Endothelial cell of umbilical vein (primary cell): Measurements from ENCODE around the gene ORC2. TPM values are rescaled to one million over a fixed set of nuclear protein-coding genes. Genes with fewer than 3 reads are reported as not detected.

Source experiments
- BruUV-seq: library from RNA; stranded (reverse); fragments of 400-500 nt; replicated peaks from 2 replicates; lab custom pipeline; 2021; lab: Mats Ljungman, UMichigan
- CTCF ChIA-PET: fragments of 300-600, 350-600 bp; sonication (Branson Sonifier 250); formaldehyde crosslinking; loops from one replicate; lab custom pipeline; 2021; ENCODE audit warnings: antibody characterized with exemption, inconsistent platforms; lab: Charles Lee
- POLR2A ChIA-PET: fragments of 300-600, 350-600 bp; sonication (Branson Sonifier 250); formaldehyde crosslinking; loops from one replicate; lab custom pipeline; 2021; ENCODE audit warnings: antibody characterized with exemption, inconsistent platforms; lab: Charles Lee
- DNase-seq: peaks from one replicate; pipeline ENCODE4 v3.0.0-alpha.2; 2011; ENCODE audit warnings: low read depth, low spot score
- FAIRE-seq: peaks from 2 replicates; lab custom pipeline; 2011; peaks lifted over from hg19 to GRCh38; lab: Jason Lieb, UNC
- H2AFZ ChIP-seq: 2 replicates; pipeline ENCODE4 v1.6.0; 2012; ENCODE audit warnings: low read depth, low read length, control low read depth, inconsistent platforms
- H3K27ac ChIP-seq: 2 replicates; pipeline ENCODE4 v1.5.1; 2011; ENCODE audit warnings: low read depth, mild to moderate bottlenecking, control low read depth, low read length, moderate library complexity; ENCODE audit not compliant: insufficient read depth
- H3K27me3 ChIP-seq, 2 experiments: 2 replicates each; pipeline versions ENCODE4 v1.6.0 to v1.6.1; 2011; ENCODE audit warnings: low read length in 2 of 2, mixed read lengths in 1 of 2; ENCODE audit not compliant: control insufficient read depth in 2 of 2, insufficient read depth in 2 of 2
- H3K36me3 ChIP-seq, 2 experiments: 2 replicates in 1 of 2; 3 replicates in 1 of 2; pipeline ENCODE4 v1.5.1; 2011; ENCODE audit warnings: low read length in 2 of 2, mild to moderate bottlenecking in 1 of 2, moderate library complexity in 1 of 2; ENCODE audit not compliant: control insufficient read depth in 2 of 2, insufficient read depth in 2 of 2; ENCODE audit errors: extremely low read depth in 1 of 2
- H3K4me1 ChIP-seq: 3 replicates; pipeline ENCODE4 v1.5.1; 2011; ENCODE audit warnings: mild to moderate bottlenecking, low read length; ENCODE audit not compliant: control insufficient read depth, insufficient read depth; ENCODE audit errors: extremely low read depth
- H3K4me2 ChIP-seq: 2 replicates; pipeline ENCODE4 v1.6.1; 2011; ENCODE audit warnings: low read length, control low read depth, mixed read lengths; ENCODE audit not compliant: insufficient read depth
- H3K4me3 ChIP-seq, 3 experiments: fragments of 200-600 bp in 1 of 3; sonication (generic), shearing (Covaris generic) in 1 of 3; replicated peaks in 1 of 3; 2 replicates each; pipeline ENCODE4 v1.5.1; 2011 to 2016; ENCODE audit warnings: control low read depth in 3 of 3, low read length in 3 of 3, mild to moderate bottlenecking in 2 of 3, inconsistent platforms in 1 of 3, low read depth in 1 of 3, moderate library complexity in 1 of 3; ENCODE audit not compliant: insufficient read depth in 1 of 3
- H3K79me2 ChIP-seq: 2 replicates; pipeline ENCODE4 v1.6.0; 2012; ENCODE audit warnings: low read length, inconsistent platforms; ENCODE audit not compliant: control insufficient read depth, insufficient read depth
- H3K9ac ChIP-seq: replicated peaks from 2 replicates; pipeline ENCODE3; 2011; ENCODE audit warnings: low read length, control low read depth; ENCODE audit not compliant: insufficient read depth; ENCODE audit errors: extremely low read depth
- H3K9me1 ChIP-seq: replicated peaks from 3 replicates; pipeline ENCODE4 v1.6.0; 2011; ENCODE audit warnings: mild to moderate bottlenecking, low read length; ENCODE audit not compliant: control insufficient read depth, insufficient read depth; ENCODE audit errors: extremely low read depth
- H3K9me3 ChIP-seq: replicated peaks from 2 replicates; pipeline ENCODE4 v1.5.1; 2012; ENCODE audit warnings: low read length, inconsistent platforms; ENCODE audit not compliant: control insufficient read depth, insufficient read depth
- H4K20me1 ChIP-seq: replicated peaks from 2 replicates; pipeline ENCODE3; 2011; ENCODE audit warnings: mild to moderate bottlenecking, low read length; ENCODE audit not compliant: control insufficient read depth, insufficient read depth; ENCODE audit errors: extremely low read depth
- EZH2 ChIP-seq: IDR thresholded peaks from 2 replicates; pipeline ENCODE4 v1.6.1; 2012; ENCODE audit warnings: borderline replicate concordance, low read depth, mild to moderate bottlenecking, moderate library complexity, low read length, inconsistent platforms; ENCODE audit not compliant: severe bottlenecking
- FOS ChIP-seq: IDR thresholded peaks from 2 replicates; pipeline ENCODE4 v1.6.1; 2011; ENCODE audit warnings: mild to moderate bottlenecking, low read length, moderate library complexity, borderline replicate concordance; ENCODE audit not compliant: insufficient read depth
- GATA2 ChIP-seq: IDR thresholded peaks from 2 replicates; pipeline ENCODE4 v1.7.0; 2011; ENCODE audit warnings: low read depth, mild to moderate bottlenecking, moderate library complexity, mixed read lengths, low read length; ENCODE audit not compliant: insufficient read length, insufficient read depth
- JUN ChIP-seq: IDR thresholded peaks from 2 replicates; pipeline ENCODE4 v1.6.1; 2011; ENCODE audit warnings: borderline replicate concordance, low read depth; ENCODE audit not compliant: insufficient read length, insufficient read depth
- MYC ChIP-seq: IDR thresholded peaks from one replicate; pipeline ENCODE4 v1.6.1; 2011; ENCODE audit warnings: mild to moderate bottlenecking, low read depth, low read length
- POLR2A ChIP-seq: IDR thresholded peaks from 2 replicates; pipeline ENCODE4 v1.6.1; 2012; ENCODE audit warnings: low read depth, mild to moderate bottlenecking, control low read depth, low read length
- POLR2AphosphoS5 ChIP-seq: IDR thresholded peaks from 2 replicates; pipeline ENCODE4 v1.6.1; 2012; ENCODE audit warnings: low read depth, mild to moderate bottlenecking, control low read depth, low read length, moderate library complexity; ENCODE audit not compliant: insufficient read depth
- dilution Hi-C: fragments of 300-500 bp; cut with MboI; formaldehyde crosslinking; loops from one replicate; pipeline ENCODE4 v1.15.0; 2019; ENCODE audit warnings: low sequenced_read_pairs; ENCODE audit not compliant: extremely low pct_ligation_motif_present
- intact Hi-C: fragments of 100-400 bp; cut with micrococcal nuclease; formaldehyde crosslinking; loops from one replicate; pipeline ENCODE4 v1.10.0; 2022
- polyA plus RNA-seq, 4 experiments: library from polyadenylated mRNA; depleted of rRNA in 3 of 4; stranded (reverse) in 3 of 4; unstranded in 1 of 4; fragments of >200 nt; gene quantifications; 2 replicates each; pipeline versions ENCODE4 v1.2.1 to v1.2.3, GENCODE V29; 2011 to 2012; ENCODE audit warnings: missing spikeins in 1 of 4
- total RNA-seq: library from RNA; stranded (reverse); gene quantifications from 2 replicates; pipeline ENCODE4 v1.2.3, GENCODE V29; 2021
- TF ChIP-seq, protein P1 (sequence below): IDR thresholded peaks from 2 replicates; pipeline ENCODE4 v1.6.1; 2011; ENCODE audit not compliant: insufficient read depth, insufficient read length
- TF ChIP-seq, protein P2 (sequence below), 2 donors: IDR thresholded peaks; 1 replicate in 1 of 2; 2 replicates in 1 of 2; pipeline ENCODE4 v1.5.1; 2011; ENCODE audit warnings: low read length in 2 of 2, mild to moderate bottlenecking in 2 of 2, moderate library complexity in 2 of 2, control low read depth in 1 of 2, inconsistent platforms in 1 of 2, low read depth in 1 of 2; ENCODE audit not compliant: insufficient read depth in 1 of 2; ENCODE audit errors: extremely low read depth in 1 of 2

Gene ORC2
- total and polyA plus RNA-seq, 2 donors (not counting 3 experiments of a cell fraction or from before 2014, with no cell fraction given): 4.2 to 45.4 TPM

DNA sequence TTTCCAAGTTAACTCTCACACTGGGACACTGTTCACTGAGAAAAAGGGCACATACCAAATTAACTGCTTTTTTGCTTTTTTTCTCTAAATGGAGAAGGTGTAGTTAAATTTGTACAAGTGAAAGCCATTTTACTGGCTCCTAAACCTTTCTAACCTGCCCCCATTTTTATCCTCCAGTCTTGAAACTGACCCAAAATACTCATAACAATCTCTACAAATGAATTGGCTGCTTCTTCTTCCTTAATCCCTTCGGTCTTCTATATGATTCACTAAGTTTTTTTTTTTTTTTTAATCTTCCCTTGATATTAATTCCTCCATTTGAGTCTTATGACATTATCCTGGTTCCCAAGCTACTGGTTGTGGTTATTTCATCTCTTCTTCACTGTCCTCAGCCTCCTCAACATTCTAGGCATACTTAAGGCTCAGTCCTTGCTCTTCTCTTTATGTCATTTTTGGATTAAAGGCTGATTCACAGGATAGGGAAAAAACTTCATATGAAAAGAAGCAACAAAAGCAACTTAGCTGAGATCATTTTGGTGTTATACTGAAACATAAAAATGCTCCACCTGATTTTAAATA lies 19.8 kb downstream of the ORC2 start:
- TF ChIP-seq JUN (no peak), EZH2 (no peak), MYC (no peak), POLR2A (no peak), GATA2 (no peak), FOS (no peak), POLR2AphosphoS5 (no peak)
- TF ChIP-seq, protein P1, sequence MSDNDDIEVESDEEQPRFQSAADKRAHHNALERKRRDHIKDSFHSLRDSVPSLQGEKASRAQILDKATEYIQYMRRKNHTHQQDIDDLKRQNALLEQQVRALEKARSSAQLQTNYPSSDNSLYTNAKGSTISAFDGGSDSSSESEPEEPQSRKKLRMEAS: no peak
- TF ChIP-seq, protein P2, sequence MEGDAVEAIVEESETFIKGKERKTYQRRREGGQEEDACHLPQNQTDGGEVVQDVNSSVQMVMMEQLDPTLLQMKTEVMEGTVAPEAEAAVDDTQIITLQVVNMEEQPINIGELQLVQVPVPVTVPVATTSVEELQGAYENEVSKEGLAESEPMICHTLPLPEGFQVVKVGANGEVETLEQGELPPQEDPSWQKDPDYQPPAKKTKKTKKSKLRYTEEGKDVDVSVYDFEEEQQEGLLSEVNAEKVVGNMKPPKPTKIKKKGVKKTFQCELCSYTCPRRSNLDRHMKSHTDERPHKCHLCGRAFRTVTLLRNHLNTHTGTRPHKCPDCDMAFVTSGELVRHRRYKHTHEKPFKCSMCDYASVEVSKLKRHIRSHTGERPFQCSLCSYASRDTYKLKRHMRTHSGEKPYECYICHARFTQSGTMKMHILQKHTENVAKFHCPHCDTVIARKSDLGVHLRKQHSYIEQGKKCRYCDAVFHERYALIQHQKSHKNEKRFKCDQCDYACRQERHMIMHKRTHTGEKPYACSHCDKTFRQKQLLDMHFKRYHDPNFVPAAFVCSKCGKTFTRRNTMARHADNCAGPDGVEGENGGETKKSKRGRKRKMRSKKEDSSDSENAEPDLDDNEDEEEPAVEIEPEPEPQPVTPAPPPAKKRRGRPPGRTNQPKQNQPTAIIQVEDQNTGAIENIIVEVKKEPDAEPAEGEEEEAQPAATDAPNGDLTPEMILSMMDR (IDR thresholded peaks at IDR 0.05; ENCODE audit: extremely low read depth in 1 of 2, insufficient read depth in 1 of 2, low read depth in 1 of 2, low read length in 2 of 2): no peak
- CTCF ChIA-PET: interaction anchor here (5.7 kb wide), 1 partner anchor 125 kb away, joined by 16 read pairs; no protein-coding TSS in a partner anchor
- DNase-seq: no peak

More for the DNA sequence above, 19.8 kb downstream of the ORC2 start:
- no peak overlapping the region for H3K4me3 ChIP-seq
- no peaks in the 10 kb centered on the region for H3K79me2 ChIP-seq
- no peak overlapping the region for H3K4me2 ChIP-seq
- no peak overlapping the region for H2AFZ ChIP-seq
- H3K9me3 ChIP-seq: no peaks in the 10 kb centered on the region
- no peak overlapping the region for H3K9ac ChIP-seq
- H3K27ac ChIP-seq: no peak overlapping the region
- H3K36me3 ChIP-seq: peaks cover 8 to 10% of the 10 kb centered on the region in 2 experiments
- no peak for FAIRE-seq
- dilution Hi-C loops: no loop called here
- intact Hi-C loops: no loop called here
- H3K9me1 ChIP-seq: no peaks in the 10 kb centered on the region
- no TSS peak for BruUV-seq
- H4K20me1 ChIP-seq: no peaks in the 10 kb centered on the region
- peaks cover 14% of the 10 kb centered on the region for H3K4me1 ChIP-seq
- POLR2A ChIA-PET: no interaction called here
- no peaks in the 10 kb centered on the region for H3K27me3 ChIP-seq
